Stimulated activated CD4-positive, alpha-beta T cell treated with anti-CD3 and anti-CD28 coated beads, Interleukin-2, amount 100 ng/mL, for 4 hours (primary cell): Measurements from ENCODE around the gene GASK1A.
"Not testable (repeated sequence)": the region's sequence is repeated elsewhere in the genome, so short reads cannot be mapped to it uniquely, and the experiment has no call there.

Experiments used
- DNase-seq: peaks from one replicate; pipeline ENCODE4 v3.0.0-alpha.2; 2020; ENCODE audit warnings: low read depth

GASK1A gene

DNA sequence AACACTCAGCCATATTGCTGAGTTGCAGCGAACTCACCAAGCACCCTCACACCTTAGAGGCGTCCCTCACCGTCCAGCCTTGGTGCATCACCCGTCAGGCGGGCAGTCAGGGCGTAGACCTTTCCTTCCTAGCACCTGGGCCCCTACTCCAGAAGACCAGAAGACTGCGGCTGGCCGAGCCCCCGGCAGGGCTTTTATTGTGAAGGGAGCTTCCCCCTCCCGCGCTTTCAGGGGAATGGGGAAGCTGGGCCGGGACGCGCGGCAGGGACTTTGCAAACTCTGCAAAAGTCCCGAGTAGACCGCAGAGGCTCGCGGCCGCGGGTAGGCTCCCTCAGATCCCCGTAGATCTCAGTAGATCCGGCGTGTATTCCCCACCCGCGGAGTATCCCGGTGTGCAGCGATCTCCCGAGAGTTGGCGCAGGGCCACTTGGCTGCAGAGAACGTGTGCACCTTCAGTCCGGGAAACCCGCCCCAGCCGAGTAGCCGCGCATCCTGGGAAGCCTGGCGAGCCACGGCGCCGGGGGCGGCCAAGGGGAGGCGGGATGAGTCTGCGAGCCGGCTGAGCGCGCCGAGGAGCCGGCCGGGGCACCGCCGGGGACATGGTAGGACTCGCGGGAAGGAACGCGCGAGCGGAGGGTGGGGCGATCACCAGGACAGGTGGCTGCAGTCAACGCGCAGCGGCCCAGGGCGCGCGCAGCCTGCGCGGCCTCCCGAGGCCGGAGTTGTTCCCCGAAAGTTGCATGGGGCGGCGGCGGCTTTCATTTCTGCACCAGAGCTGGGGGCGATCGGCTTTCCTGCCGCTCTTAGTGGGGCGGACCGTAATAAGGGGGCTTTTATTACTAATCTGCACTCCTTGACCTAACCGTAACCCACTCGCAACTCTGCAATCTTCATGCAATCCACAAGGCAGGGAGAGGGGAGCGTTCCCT lies at the start of gene GASK1A:
Gene GASK1A (plus strand): TSS at position 268 of the 929 bp plus-strand sequence. CDS start 332 bp downstream, at position 600.
- no peak for DNase-seq

DNA sequence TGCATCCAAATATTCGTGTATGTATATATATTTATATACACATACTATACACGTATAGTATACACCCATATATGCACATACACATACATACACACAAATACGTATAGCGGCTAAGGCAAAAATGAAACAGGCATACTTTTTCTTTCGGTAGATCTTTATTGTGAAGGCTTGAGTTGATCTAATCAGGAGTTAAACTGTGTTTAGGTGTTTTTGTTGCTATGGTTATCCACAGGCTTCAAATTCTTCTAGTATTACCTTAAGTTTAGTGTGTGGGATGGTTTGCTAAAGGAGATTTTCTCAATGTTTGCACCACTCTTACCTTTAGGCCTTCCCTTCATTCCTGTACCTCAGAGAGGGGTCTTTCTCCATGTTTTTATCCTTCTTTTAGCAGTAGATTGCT lies 45.0 kb upstream of the GASK1A start:
- DNase-seq: no peak

GRCh38 chr3:42934910-42935309 lies 44.2 kb upstream of the GASK1A start:
- no peak for DNase-seq

DNA sequence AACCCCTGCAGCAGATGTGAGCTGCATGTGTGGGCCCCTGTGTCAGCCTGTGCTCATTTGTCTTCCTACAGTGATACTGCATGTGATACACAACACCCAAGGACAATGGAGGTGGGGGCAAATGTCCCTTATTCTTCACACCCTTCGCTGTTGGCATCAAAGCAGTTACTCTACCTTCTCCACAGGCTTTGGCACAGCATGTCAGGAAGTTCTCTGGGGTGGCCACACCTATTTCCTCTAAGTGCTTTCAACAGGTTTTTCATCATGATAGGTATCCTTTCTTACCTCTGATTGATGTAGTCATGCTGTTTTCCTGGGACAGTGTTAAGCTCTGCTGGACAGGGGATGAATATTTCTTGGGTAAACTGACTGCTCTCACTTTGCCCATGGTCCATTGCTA lies 43.6 kb upstream of the GASK1A start:
- no peak for DNase-seq

DNA sequence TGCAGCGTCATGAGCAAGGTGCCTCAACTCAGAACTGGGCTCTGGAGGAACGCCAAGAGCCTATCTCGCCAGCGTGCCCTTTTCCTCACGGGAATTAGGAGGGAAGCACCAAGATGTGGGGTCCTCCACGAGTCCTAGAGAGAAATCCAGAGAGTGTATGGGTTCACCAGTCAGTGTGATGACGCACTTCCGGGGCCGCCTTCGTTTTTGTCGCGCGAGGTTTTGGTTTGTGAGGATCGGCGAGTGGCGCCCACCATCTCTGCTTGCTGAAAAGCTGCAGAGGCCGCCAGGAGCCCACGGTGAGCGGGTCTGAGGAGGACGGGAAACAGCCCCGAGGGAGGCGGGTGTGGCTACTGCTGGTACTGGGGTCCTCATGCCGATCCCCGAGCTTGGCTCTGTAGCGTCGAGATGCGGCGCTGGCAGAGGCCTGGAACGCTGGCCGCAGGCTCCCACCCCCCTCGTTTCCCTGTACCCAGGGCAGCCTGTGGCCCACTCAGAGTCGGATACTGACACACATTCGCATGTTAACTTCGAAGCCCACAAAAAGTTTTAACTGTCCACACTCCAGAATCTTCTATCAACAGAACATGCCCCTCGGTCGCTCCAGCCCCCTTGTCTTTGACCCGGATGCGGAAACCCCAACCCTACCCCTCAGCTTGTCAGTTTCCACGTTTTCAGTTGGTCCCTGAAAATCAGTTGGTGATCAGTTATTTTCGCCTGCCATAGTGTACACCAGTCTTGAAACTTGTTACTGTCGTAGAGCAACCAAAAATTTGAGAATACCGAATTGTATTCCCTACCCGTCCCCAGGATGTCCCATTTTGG lies 42.7 kb upstream of the GASK1A start:
- no peak for DNase-seq

- DNase-seq: no peak
Measured at GRCh38 chr3:42937334-42937733, 41.8 kb upstream of the GASK1A start.

GRCh38 chr3:42942693-42943092 lies 36.4 kb upstream of the GASK1A start:
- DNase-seq: no peak

GRCh38 chr3:42946050-42946449 lies 33.1 kb upstream of the GASK1A start:
- no peak for DNase-seq

GRCh38 chr3:42957573-42957972 lies 21.5 kb upstream of the GASK1A start:
- no peak for DNase-seq

GRCh38 chr3:42960282-42960681 lies 18.8 kb upstream of the GASK1A start:
- no peak for DNase-seq

GRCh38 chr3:42960786-42961185 lies 18.3 kb upstream of the GASK1A start:
- DNase-seq: no peak

DNA sequence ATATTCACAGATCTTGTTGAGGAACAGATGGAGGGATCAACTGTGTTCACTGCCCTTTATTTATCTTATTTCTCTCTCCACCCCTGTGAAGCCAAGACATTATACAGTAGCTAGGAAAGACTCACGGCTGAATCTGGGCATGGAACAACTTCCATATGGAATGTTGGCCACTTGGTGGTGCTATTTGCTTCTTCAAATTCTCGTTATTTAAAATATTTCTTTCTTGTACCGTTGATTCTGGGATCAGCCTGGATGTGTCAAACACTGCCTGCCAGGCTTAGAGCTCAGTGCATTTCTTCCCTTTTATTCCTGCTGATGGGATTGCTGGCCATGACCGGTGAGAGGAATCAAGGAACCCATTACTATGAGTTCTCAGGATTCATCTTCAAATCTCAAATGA lies 17.5 kb upstream of the GASK1A start:
- DNase-seq: no peak

DNA sequence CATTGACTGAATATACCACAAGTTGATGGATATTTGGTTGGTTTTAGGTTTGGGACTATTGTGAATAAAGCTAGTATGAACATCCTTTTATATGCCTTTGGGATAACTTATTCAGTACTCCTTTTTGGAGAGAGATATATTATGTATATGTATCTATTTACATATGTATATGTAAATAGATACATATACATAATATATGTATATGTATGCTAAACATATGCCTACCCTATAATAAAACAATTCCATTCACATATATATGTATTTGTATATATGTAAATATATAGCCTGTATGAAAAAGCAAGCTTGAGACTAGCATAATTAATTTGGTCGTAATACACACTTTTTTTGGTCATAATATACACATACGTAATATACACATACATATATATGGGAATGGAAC lies 15.8 kb upstream of the GASK1A start:
- DNase-seq: no peak

GRCh38 chr3:42964266-42964665 lies 14.8 kb upstream of the GASK1A start:
- no peak for DNase-seq

GRCh38 chr3:42970557-42970956 lies 8.6 kb upstream of the GASK1A start:
- no peak for DNase-seq

DNA sequence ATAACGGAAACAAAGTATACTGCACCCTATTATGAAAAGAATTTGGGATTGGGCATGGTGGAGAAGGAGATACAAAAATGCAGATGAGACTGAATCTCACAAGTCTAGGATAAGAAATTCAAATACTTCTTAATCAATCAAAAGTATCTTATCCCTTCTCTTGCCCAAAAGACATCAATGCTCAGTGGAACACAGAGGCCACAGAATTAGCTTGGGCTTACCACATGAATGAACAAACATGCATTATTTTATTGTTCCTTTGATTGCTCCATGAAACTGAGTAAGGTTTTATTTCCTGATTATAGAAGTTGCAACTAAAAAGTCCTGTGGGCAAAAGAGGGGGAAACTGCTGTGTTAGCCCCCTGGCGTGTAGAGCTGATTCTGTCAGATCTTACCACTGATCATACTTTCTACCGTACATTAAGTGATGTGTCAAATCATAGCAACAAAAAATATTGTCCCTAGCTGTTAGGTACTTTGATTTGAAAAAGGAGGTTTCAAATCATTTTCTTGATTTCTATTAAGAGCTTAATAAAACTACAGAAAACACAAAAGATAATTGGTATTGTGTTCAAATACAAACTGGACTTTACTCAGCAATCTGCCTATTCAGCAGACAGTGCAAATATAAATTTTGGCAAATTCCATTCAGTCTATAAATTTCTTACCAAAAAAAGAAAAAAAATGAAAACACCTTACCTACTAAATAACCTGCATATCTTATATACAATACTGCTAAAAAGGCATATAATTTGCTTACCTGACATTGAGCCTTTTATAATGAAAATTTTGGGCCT lies 7.9 kb upstream of the GASK1A start:
- no peak for DNase-seq

- not testable (repeated sequence) for DNase-seq
Measured at GRCh38 chr3:42974906-42975305, 4.2 kb upstream of the GASK1A start.

- no peak for DNase-seq
Measured at GRCh38 chr3:42975456-42975855, 3.7 kb upstream of the GASK1A start.

DNA sequence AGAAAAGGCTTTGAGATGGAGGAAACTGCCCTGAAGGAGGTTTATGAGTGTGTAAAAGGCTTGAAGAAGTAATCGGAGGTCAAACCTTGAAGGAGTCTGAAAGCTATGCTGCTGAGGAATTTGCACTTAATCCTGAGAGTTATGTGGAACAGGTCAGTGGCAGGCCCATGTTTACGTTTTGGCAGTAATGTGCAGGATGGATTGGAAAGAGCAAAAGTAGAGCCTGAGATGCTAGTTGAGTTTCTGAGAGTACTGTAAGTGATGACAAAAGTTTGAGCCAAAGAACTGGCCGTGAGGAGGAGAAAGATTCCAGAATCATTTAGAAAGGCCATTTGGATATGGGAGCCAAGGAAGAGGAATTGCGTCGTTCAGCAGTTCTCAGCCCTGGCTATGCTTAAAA lies 3.2 kb upstream of the GASK1A start:
- no peak for DNase-seq

- DNase-seq: no peak
Measured at GRCh38 chr3:42980209-42980608, 1.1 kb downstream of the GASK1A start.

DNA sequence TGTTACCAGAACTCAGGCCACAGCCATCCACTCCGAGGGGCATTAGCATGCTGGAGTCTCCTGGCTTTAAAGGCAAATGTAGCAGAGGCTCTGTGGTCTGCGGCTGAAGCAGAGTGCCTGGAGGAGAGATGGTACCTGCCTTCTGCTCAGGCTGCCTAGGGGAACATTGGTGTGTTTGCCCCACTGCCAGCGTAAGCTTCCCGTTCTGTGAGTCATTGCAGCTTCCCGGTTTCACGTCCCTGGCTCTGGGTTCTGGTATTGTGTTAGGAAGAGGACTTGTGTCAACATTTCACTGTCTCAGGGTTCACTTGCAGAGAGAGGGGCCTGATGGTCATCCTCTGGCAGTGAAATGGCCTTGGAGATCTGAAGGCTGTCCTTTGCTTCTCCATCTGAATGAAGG lies 1.8 kb downstream of the GASK1A start:
- no peak for DNase-seq
